Tibial nerve (tissue), 4 donors: ENCODE measurements around the gene SPRR2B. TPM values are rescaled to one million over a fixed set of nuclear protein-coding genes. Genes with fewer than 3 reads are reported as not detected.

Experiments used
- DNase-seq, 2 donors: peaks; one replicate each; pipeline ENCODE4 v3.0.0-alpha.2; 2019; ENCODE audit warnings: low spot score in 2 of 2
- H3K27ac ChIP-seq, 4 donors: fragments of 200-600 bp; sonication (generic) in 3 of 4; one replicate each; pipeline ENCODE4 v1.5.1; 2017 to 2019; ENCODE audit warnings: mild to moderate bottlenecking in 1 of 4
- H3K27me3 ChIP-seq, 2 donors: fragments of 200-600 bp; sonication (generic) in 1 of 2; one replicate each; pipeline versions ENCODE4 v1.5.1 to v1.6.0; 2017 to 2019
- H3K36me3 ChIP-seq, 3 donors: fragments of 200-600 bp; sonication (generic); one replicate each; pipeline ENCODE4 v1.5.1; 2018 to 2019
- H3K4me1 ChIP-seq, 4 donors: fragments of 200-600 bp; sonication (generic) in 3 of 4; one replicate each; pipeline ENCODE4 v1.5.1; 2017 to 2019
- H3K4me3 ChIP-seq, 4 donors: fragments of 200-600 bp; sonication (generic) in 3 of 4; one replicate each; pipeline ENCODE4 v1.5.1; 2017 to 2019; ENCODE audit warnings: mild to moderate bottlenecking in 1 of 4, moderate library complexity in 1 of 4
- H3K9me3 ChIP-seq, 4 donors: fragments of 200-600 bp; sonication (generic) in 3 of 4; one replicate each; pipeline ENCODE4 v1.5.1; 2017 to 2019
- CTCF ChIP-seq, 5 experiments: fragments of 200-600 bp in 3 of 5; fragments of 450-650 bp in 2 of 5; sonication (generic) in 3 of 5; IDR thresholded peaks; one replicate each; pipeline ENCODE4 v1.5.1; 2016 to 2019; ENCODE audit warnings: antibody characterized with exemption in 5 of 5, mild to moderate bottlenecking in 3 of 5, moderate library complexity in 2 of 5
- EP300 ChIP-seq, 2 donors: sonication (generic); formaldehyde crosslinking; IDR thresholded peaks; one replicate each; pipeline ENCODE4 v1.6.1; 2017; ENCODE audit warnings: antibody characterized with exemption in 2 of 2, mild to moderate bottlenecking in 1 of 2
- POLR2A ChIP-seq, 2 donors: fragments of 450-650 bp; IDR thresholded peaks; one replicate each; pipeline ENCODE4 v1.6.1; 2017; ENCODE audit warnings: antibody characterized with exemption in 2 of 2, mild to moderate bottlenecking in 2 of 2, moderate library complexity in 2 of 2
- WGBS, 2 donors: methylation state at CpG; one replicate each; pipeline ENCODE4 v1.1.5; 2018; 5-methylcytosine and 5-hydroxymethylcytosine counted together
- total RNA-seq, 4 donors: library from RNA; depleted of rRNA; stranded (reverse); fragments of >200 nt; gene quantifications; one replicate each; pipeline ENCODE4 v1.1.0, GENCODE V29; 2016

The SPRR2B gene
- total RNA-seq, 4 donors from 2014 or later = not detected

DNA sequence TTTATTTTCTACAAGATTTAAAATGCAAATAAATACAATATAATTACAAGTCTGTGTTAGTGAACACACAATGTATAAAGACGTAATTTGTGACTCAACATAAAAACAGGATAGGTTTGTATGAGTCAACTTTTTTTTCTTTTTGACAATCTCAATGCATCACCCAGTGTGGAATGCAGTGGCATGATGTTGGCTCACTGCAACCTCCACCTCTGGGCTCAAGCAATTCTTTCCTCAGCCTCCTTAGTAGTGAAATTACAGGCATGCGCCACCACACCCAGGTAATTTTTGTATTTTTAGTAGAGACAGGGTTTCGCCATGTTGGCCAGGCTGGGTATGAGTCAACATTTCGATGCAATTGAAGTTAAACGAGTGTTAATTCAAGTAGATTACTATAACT, 28.8 kb upstream of the SPRR2B start:
- Histone ChIP-seq H3K9me3 (peaks cover 0 to 2% (median 0%) of the 10 kb centered on the region in 4 donors), H3K27ac (no peak overlapping the region), H3K27me3 (no peaks in the 10 kb centered on the region), H3K4me3 (no peak overlapping the region), H3K4me1 (no peaks in the 10 kb centered on the region), H3K36me3 (no peaks in the 10 kb centered on the region)
- DNase-seq = no peak
- WGBS, 2 donors = 92 to 93% methylated on average over 5 of the region's 5 CpGs
- TF ChIP-seq EP300 (IDR thresholded peaks at IDR 0.05) (no peak), POLR2A (IDR thresholded peaks at IDR 0.05) (no peak), CTCF (IDR thresholded peaks at IDR 0.05) (no peak)

DNA sequence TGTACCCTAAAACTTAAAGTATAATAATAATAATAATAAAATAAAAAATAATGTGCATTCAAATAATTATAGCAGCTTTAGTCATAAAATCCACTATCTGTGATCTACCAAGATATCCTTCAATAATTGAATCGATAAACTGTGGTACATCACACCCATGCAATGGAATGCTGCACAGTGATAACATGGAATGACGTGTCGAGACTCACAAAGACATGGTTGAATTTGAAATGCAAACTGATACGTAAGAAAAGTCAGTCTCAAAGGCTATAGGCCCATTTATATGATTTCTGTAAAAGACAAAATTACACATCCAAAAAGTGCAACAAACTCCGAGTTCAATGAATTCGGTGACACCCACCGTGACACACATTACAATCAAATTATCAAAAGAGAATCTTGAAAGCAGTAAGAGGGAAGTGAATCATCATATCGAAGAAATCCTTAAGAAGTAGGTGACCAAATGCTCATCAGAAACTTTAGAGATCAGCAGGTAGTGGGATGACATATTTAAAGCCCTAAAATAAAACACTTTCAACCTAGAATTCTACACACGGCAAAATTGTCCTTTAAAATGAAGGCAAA, 28.1 kb upstream of the SPRR2B start:
- Histone ChIP-seq H3K27ac (no peak overlapping the region), H3K4me3 (no peak overlapping the region), H3K4me1 (no peaks in the 10 kb centered on the region), H3K9me3 (no peaks in the 10 kb centered on the region), H3K36me3 (no peaks in the 10 kb centered on the region), H3K27me3 (no peaks in the 10 kb centered on the region)
- no peak for DNase-seq
- 92 to 93% methylated on average over 9 of the region's 9 CpGs for WGBS, 2 donors
- TF ChIP-seq POLR2A (IDR thresholded peaks at IDR 0.05) (no peak), EP300 (IDR thresholded peaks at IDR 0.05) (no peak), CTCF (IDR thresholded peaks at IDR 0.05) (no peak)

GRCh38 chr1:153095764-153096163, 24.4 kb upstream of the SPRR2B start:
- no peak for DNase-seq
- no peak overlapping the region for H3K27ac ChIP-seq
- TF ChIP-seq CTCF (IDR thresholded peaks at IDR 0.05) (no peak), POLR2A (IDR thresholded peaks at IDR 0.05) (no peak), EP300 (IDR thresholded peaks at IDR 0.05) (no peak)

GRCh38 chr1:153094426-153094825, 23.0 kb upstream of the SPRR2B start, which contains the start of gene SPRR2E:
SPRR2E (minus strand) TSS chr1:153094526; CDS start chr1:153093751, 775 bp downstream.
- Histone ChIP-seq H3K4me1 (no peaks in the 10 kb centered on the region), H3K36me3 (no peaks in the 10 kb centered on the region), H3K4me3 (no peak within 1 kb of the TSS), H3K27me3 (no peaks in the 10 kb centered on the region), H3K9me3 (no peaks in the 10 kb centered on the region), H3K27ac (no peak within 1 kb of the TSS)
- no peak for DNase-seq
- TF ChIP-seq POLR2A (IDR thresholded peaks at IDR 0.05) (no peak), EP300 (IDR thresholded peaks at IDR 0.05) (no peak), CTCF (IDR thresholded peaks at IDR 0.05) (no peak)

More at GRCh38 chr1:153095764-153096163, 24.4 kb upstream of the SPRR2B start:
- Histone ChIP-seq H3K4me3 (no peak overlapping the region), H3K36me3 (no peaks in the 10 kb centered on the region), H3K4me1 (no peaks in the 10 kb centered on the region), H3K27me3 (no peaks in the 10 kb centered on the region), H3K9me3 (no peaks in the 10 kb centered on the region)

GRCh38 chr1:153087652-153088051, 16.2 kb upstream of the SPRR2B start:
- Histone ChIP-seq H3K9me3 (peaks cover 0 to 5% (median 0%) of the 10 kb centered on the region in 4 donors), H3K27me3 (no peaks in the 10 kb centered on the region), H3K4me3 (no peak overlapping the region), H3K4me1 (no peaks in the 10 kb centered on the region), H3K36me3 (no peaks in the 10 kb centered on the region), H3K27ac (no peak overlapping the region)
- no peak for TF ChIP-seq POLR2A (IDR thresholded peaks at IDR 0.05)
- TF ChIP-seq EP300 (IDR thresholded peaks at IDR 0.05) = no peak
- no peak for DNase-seq
- WGBS, 2 donors = 46 to 58% methylated on average over 1 of the region's 1 CpG
